Immature natural killer cell (primary cell): ENCODE data around the gene CCDC86. TPM values are rescaled to one million over a fixed set of nuclear protein-coding genes. Genes with fewer than 3 reads are reported as not detected.

Experiments used
- DNase-seq, 3 donors: peaks; one replicate each; pipeline ENCODE4 v3.0.0; 2022; ENCODE audit warnings: mixed read lengths in 1 of 3
- H3K27ac Mint-ChIP-seq, 6 donors: one replicate each; pipeline ENCODE4 v1.8.0; 2020; ENCODE audit warnings: mixed read lengths in 6 of 6, mild to moderate bottlenecking in 5 of 6, inconsistent platforms in 4 of 6, moderate library complexity in 3 of 6
- H3K27me3 Mint-ChIP-seq, 3 donors: one replicate each; pipeline ENCODE4 v1.8.0; 2020 to 2021; ENCODE audit warnings: low read depth in 3 of 3, mild to moderate bottlenecking in 3 of 3, mixed read lengths in 3 of 3, moderate library complexity in 3 of 3, inconsistent platforms in 1 of 3
- H3K36me3 Mint-ChIP-seq, 3 donors: one replicate each; pipeline ENCODE4 v1.8.0; 2020; ENCODE audit warnings: mixed read lengths in 3 of 3, inconsistent platforms in 2 of 3, mild to moderate bottlenecking in 2 of 3
- H3K4me1 Mint-ChIP-seq, 2 donors: one replicate each; pipeline ENCODE4 v1.8.0; 2020; ENCODE audit warnings: inconsistent platforms in 2 of 2, mild to moderate bottlenecking in 2 of 2, mixed read lengths in 2 of 2, moderate library complexity in 1 of 2
- H3K4me3 Mint-ChIP-seq, 5 donors: one replicate each; pipeline ENCODE4 v1.8.0; 2020; ENCODE audit warnings: mild to moderate bottlenecking in 5 of 5, mixed read lengths in 5 of 5, inconsistent platforms in 3 of 5, moderate library complexity in 3 of 5
- H3K9me3 Mint-ChIP-seq, 6 donors: one replicate each; pipeline ENCODE4 v1.8.0; 2020; ENCODE audit warnings: mild to moderate bottlenecking in 6 of 6, mixed read lengths in 6 of 6, inconsistent platforms in 4 of 6, moderate library complexity in 3 of 6
- polyA plus RNA-seq, 3 donors: library from polyadenylated mRNA; unstranded; fragments of 300-500 nt; fragmentation: Illumina TruSeq; gene quantifications; one replicate each; pipeline ENCODE4 v1.2.3, GENCODE V29; 2021

Gene CCDC86
- polyA plus RNA-seq, 3 donors from 2014 or later, result 5.6 to 16.5 (median 7.4) TPM

DNA sequence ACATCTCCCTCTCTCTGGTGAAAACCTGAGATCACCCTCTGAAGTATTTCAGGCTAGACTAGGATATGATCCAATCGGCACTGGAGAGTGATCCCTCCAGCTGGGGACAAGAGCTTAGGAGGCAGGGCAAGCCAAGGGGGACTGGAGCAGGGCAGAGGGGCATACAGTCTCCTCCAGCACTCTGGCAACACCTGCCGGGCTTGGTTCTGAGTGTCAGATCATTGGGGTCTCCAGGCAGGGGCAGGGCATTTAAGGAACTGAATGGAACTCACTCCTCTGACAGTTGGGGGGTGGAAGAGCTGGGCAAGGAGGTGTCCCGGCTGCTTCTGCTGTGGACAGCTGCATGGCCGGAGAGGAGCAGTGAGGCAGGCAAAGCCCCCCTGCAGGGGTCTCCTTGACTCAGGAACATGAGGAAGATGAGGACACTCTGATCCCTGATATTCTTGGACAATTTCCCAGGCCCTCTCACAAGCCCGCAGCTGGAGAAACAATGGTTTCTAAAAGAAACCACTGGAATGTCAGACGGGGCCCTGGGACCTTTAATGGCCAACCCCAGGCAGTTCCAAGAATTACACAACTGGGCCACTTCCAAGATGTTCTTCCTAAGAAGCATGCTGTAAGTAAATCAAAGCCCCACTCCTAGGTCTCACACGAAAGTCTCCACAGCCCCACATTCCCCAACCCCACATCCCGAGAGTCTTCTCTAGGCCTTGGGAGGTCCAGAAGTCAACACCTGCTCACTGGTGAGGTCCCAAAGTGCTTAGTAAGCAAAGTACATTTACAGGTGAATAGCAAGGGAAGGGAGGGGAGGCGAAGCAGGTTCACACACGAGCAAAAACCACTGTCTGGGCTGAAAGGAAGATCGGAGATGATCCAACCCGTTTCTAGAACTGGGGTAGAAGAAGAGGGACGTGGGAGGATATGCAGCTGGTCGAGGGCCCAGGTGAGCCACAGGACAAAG is 1.2 kb upstream of the CCDC86 start:
- peaks cover 41 to 46% of the 10 kb centered on the region in 2 donors for H3K4me1 Mint-ChIP-seq
- H3K36me3 Mint-ChIP-seq, result peaks cover 0 to 3% (median 0%) of the 10 kb centered on the region in 3 donors
- peak overlapping the region; percentile 89 to 94 (median 93) for H3K4me3 Mint-ChIP-seq
- H3K9me3 Mint-ChIP-seq, result no peaks in the 10 kb centered on the region
- H3K27ac Mint-ChIP-seq, result peak overlapping the region; percentile 57 to 90 (median 82)
- DNase-seq, result no peak
- H3K27me3 Mint-ChIP-seq, result peaks cover 5 to 17% (median 11%) of the 10 kb centered on the region in 3 donors

DNA sequence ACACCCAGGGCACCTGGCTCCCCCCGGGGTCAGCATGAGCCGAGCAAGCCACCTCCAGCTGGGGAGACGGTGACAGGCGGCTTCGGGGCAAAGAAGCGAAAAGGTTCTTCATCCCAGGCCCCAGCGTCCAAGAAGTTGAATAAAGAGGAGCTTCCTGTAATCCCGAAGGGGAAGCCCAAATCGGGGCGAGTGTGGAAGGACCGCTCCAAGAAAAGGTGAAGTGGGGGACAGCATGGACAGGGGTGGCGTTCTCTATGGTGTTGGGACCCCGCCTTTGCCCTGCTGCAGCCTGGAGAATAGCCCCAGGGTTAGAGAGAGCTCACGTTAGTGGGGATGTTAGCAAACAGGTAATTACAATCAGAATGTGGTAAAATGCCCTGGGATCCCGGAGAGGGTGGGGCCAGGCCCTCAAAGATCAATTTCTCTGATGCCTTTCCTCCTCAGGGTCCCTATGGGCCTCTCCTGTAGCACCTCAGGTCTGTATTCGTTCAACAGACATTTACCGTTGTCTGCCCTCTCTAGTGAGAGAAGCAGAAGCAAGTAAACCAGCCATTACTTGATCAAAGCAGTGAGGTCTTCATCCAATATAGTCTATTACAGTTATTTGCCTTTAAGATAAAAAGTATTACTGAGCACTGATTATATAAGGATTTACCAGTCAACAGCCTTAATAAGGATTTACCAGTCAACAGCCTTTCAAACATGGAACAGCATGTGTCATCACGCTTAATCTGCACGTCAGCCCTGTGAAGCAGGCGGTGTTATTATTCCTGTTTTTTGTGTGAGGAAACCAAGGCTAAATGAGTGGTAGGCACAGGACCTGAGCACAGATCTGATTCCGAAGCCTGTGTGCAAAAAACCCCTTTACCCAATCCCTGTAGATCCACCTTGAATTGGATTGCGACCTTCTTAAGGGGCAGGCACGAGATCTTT is 1.0 kb downstream of the CCDC86 start:
- H3K4me1 Mint-ChIP-seq, result peaks cover 41 to 46% of the 10 kb centered on the region in 2 donors
- H3K36me3 Mint-ChIP-seq, result peaks cover 0 to 3% (median 0%) of the 10 kb centered on the region in 3 donors
- no peak for DNase-seq
- H3K9me3 Mint-ChIP-seq, result no peaks in the 10 kb centered on the region
- H3K27ac Mint-ChIP-seq, result peak overlapping the region; percentile 54 to 98 (median 92)
- peak overlapping the region; percentile 89 to 94 (median 93) for H3K4me3 Mint-ChIP-seq
- H3K27me3 Mint-ChIP-seq, result peaks cover 5 to 13% (median 11%) of the 10 kb centered on the region in 3 donors

DNA sequence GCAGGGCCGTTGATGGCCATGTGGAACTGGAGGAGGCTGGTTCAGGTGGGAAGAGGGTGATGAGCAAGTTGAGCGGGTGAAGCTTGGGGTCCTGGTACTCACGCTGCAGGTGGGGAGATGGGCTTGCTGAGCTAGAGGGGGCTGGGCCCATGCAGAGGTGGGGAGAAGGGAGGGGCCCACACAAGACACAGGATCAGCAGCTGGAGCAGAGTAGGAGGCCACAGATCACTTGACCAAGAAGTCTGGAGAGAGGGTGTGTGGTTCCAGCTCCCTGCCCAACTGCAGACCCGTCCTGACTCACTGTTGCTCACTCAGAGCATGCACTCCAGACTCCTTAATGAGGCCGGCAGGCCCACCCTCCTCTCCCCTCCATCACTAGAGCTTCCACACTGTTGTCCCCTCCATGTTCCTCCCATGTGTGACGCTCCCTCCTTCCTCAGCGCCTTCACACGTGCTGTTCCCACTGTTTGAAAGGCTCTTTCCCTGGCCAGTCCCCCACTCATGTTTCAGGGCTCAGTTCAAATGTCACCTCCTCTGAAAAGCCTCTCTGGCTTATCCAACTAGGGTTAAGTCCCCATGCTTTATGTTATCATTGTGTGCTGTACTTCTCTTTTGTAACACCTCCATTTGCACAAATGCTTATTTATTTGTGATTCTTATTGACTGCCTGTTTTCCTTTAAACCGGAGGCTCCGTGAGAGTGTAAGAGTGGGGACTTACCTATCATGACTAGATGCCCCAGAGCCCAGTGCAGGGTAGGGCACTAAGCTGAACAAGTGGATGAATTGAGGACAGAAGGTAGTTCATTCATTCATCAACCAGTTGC is 2.3 kb downstream of the CCDC86 start:
- Mint-ChIP-seq H3K4me3 (peak overlapping the region; percentile 19 to 93 (median 48)), H3K27me3 (peaks cover 5 to 13% (median 11%) of the 10 kb centered on the region in 3 donors), H3K36me3 (peaks cover 0 to 5% (median 3%) of the 10 kb centered on the region in 3 donors), H3K4me1 (peaks cover 41 to 46% of the 10 kb centered on the region in 2 donors), H3K27ac (peak overlapping the region in 3 of 6 donors; percentile 35 to 64 (median 47)), H3K9me3 (no peaks in the 10 kb centered on the region)
- DNase-seq, result no peak

DNA sequence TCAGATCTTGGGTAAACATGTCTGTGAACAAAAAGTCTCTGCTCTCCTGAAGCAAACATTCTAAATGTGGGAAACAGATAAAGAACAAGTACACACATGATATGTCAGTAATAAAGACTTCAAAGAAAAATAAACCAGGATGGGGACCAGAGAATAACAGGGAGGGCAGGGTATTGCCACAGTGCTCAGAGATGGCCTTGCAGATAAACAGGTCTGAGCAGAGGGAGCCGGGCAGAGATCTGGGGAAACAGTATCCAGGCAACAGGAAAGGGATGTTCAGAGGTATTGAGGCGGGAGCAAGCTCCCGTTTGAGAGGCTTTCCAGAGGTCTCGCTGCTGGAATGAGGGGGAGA is 2.9 kb downstream of the CCDC86 start:
- H3K27ac Mint-ChIP-seq, result peak overlapping the region in 2 of 6 donors; percentile 8 to 63
- H3K36me3 Mint-ChIP-seq, result peaks cover 0 to 6% (median 3%) of the 10 kb centered on the region in 3 donors
- peak overlapping the region in 4 of 5 donors; percentile 19 to 93 (median 42) for H3K4me3 Mint-ChIP-seq
- peaks cover 41 to 46% of the 10 kb centered on the region in 2 donors for H3K4me1 Mint-ChIP-seq
- H3K27me3 Mint-ChIP-seq, result peaks cover 5 to 13% (median 11%) of the 10 kb centered on the region in 3 donors
- H3K9me3 Mint-ChIP-seq, result no peaks in the 10 kb centered on the region
- no peak for DNase-seq

DNA sequence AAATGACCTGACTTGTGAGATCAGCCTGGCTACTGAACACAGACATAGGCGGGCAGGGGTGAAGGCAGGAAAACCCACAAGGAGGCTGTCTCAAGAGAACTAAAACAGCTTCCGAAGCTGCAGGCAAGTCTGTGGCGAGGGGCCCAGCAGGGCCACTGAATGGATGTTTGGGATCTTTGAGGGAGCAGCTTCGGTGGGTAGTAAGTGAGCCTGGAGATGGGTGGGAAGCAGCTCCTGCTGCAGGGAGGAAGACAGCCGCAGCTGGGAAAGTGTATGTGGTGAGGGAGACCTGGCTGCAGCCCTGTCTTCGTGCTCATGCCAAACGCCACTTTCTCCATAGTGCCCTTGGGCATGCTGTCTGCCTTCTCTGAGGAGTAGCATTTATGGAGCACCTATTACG is 3.4 kb downstream of the CCDC86 start:
- H3K27ac Mint-ChIP-seq, result no peak overlapping the region
- peaks cover 41 to 46% of the 10 kb centered on the region in 2 donors for H3K4me1 Mint-ChIP-seq
- DNase-seq, result no peak
- no peaks in the 10 kb centered on the region for H3K9me3 Mint-ChIP-seq
- H3K36me3 Mint-ChIP-seq, result peaks cover 0 to 8% (median 3%) of the 10 kb centered on the region in 3 donors
- H3K27me3 Mint-ChIP-seq, result peaks cover 5 to 13% (median 11%) of the 10 kb centered on the region in 3 donors
- no peak overlapping the region for H3K4me3 Mint-ChIP-seq

DNA sequence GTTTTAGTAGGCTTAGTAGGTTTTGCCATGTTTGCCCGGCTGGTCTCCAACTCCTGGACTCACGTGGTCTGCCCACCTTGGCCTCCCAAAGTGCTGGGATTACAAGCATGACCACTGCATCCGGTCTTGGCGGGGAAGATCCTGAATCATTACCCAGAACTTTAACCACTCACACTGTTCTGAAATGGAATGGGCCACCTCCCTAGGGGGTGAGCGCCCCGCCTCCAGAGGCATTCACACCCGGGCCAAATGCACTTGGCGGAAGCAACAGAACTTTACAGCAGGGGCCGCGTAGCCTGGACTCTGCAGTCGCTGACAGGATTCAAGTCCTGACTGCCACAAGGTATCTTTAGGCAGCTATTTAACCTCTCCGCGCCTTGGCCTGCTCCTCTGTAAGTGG is 5.4 kb downstream of the CCDC86 start:
- DNase-seq, result no peak
- Mint-ChIP-seq H3K9me3 (no peaks in the 10 kb centered on the region), H3K27me3 (peaks cover 0 to under 1% (median 0%) of the 10 kb centered on the region in 3 donors), H3K36me3 (peaks cover 10 to 14% (median 11%) of the 10 kb centered on the region in 3 donors), H3K27ac (no peak overlapping the region), H3K4me3 (no peak overlapping the region), H3K4me1 (peaks cover 26 to 31% of the 10 kb centered on the region in 2 donors)

DNA sequence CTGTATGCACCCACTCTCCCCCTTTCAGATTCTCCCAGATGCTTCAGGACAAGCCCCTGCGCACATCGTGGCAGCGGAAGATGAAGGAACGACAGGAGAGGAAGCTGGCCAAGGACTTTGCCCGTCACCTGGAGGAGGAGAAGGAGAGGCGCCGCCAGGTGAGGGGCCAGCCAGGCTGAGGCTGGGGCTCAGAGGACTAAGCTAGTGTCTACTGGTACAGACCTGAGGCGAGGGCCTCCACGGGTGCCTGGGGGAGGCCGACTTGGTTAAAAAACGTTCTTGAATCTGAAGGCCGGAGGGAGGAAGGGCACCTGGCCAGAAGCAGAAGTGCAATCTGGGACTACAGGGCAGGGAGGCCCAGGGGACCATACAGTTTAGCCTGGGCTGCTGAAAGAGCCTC is 6.0 kb downstream of the CCDC86 start:
- Mint-ChIP-seq H3K4me3 (no peak overlapping the region), H3K36me3 (peaks cover 10 to 14% (median 11%) of the 10 kb centered on the region in 3 donors)

DNA sequence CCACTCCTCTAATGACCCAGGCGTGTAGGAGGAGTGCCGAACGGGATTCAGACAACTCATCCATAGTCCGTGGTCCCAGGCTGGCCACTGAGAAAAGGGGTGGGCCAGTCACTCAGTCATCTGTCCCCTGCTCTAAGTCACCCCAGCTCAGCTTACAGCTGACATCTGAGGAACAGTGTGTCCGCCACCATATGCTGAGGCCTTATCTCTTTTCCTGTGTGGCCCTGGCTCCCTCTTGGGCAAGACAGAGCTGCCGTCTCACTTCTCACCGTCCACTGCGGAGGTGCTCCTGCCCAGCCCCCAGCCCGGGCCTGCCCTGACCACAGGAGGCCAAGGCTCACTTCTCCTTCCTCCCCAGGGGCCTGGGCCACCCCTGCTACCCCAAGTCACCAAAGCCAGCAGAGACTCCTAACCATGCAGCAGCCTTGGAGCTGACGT is 6.8 kb downstream of the CCDC86 start:
- Mint-ChIP-seq H3K36me3 (peaks cover 10 to 17% (median 11%) of the 10 kb centered on the region in 3 donors), H3K27ac (no peak overlapping the region), H3K9me3 (no peaks in the 10 kb centered on the region), H3K4me3 (no peak overlapping the region), H3K27me3 (no peaks in the 10 kb centered on the region), H3K4me1 (peaks cover 12 to 17% of the 10 kb centered on the region in 2 donors)
- no peak for DNase-seq

More for the DNA sequence above, 6.0 kb downstream of the CCDC86 start:
- no peaks in the 10 kb centered on the region for H3K27me3 Mint-ChIP-seq
- H3K27ac Mint-ChIP-seq, result no peak overlapping the region
- H3K4me1 Mint-ChIP-seq, result peaks cover 20 to 25% of the 10 kb centered on the region in 2 donors
- H3K9me3 Mint-ChIP-seq, result no peaks in the 10 kb centered on the region
- DNase-seq, result no peak

- peaks cover 10 to 17% (median 11%) of the 10 kb centered on the region in 3 donors for H3K36me3 Mint-ChIP-seq
- H3K27me3 Mint-ChIP-seq, result no peaks in the 10 kb centered on the region
- H3K4me1 Mint-ChIP-seq, result peaks cover 1 to 5% of the 10 kb centered on the region in 2 donors
- H3K9me3 Mint-ChIP-seq, result no peaks in the 10 kb centered on the region
- no peak overlapping the region for H3K4me3 Mint-ChIP-seq
- no peak overlapping the region for H3K27ac Mint-ChIP-seq
- no peak for DNase-seq
Observed at GRCh38 chr11:60849641-60850520, 8.0 kb downstream of the CCDC86 start.

GRCh38 chr11:60851327-60852104 is 9.6 kb downstream of the CCDC86 start:
- DNase-seq, result no peak
- peaks cover 0 to 3% (median 1%) of the 10 kb centered on the region in 3 donors for H3K27me3 Mint-ChIP-seq
- no peak overlapping the region for H3K27ac Mint-ChIP-seq
- no peak overlapping the region for H3K4me3 Mint-ChIP-seq
- peaks cover 11 to 17% (median 13%) of the 10 kb centered on the region in 3 donors for H3K36me3 Mint-ChIP-seq
- H3K9me3 Mint-ChIP-seq, result no peaks in the 10 kb centered on the region
- H3K4me1 Mint-ChIP-seq, result no peaks in the 10 kb centered on the region

DNA sequence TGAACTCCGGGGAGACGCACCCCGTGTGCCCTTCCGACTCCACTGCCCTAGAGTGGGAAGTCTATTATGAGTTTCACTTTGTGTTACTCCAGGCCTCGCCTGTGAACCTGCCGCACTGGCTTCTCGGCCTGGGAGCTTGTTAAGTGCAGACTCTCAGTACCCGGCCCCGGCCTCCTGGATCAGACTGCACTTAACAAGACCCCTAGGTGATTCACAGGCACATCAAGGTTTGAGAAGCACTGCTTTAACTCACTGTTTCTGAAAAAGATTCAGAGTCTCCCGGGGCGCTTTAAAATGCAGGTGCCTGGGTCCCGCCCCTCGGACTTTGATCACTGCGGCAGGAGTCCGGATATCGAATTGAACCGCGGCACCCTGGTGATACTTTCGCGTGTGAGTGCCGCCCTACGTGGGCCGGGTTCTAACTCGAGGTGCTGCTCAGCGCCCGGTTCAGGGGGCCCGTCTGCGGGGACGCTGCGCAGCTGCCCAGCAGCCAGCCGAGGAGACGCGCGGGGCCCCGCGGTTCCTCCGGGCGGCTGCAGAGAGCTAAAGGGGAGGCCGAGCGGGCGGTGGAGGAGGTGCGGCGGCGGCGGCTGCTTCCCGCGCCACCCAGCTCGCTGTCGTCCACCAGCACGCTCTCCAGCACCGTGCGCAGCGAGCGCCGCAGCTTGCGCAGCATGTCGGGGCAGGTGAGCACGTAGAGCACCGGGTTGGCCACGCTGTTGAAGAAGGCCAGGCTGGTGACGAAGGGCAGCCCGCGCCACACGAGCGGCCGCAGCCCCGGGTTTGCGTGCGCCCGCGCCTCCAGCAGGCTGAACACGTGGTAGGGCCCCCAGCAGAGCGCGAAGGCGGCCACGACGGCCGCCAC is 10.4 kb downstream of the CCDC86 start:
- H3K27ac Mint-ChIP-seq, result no peak overlapping the region
- H3K9me3 Mint-ChIP-seq, result no peaks in the 10 kb centered on the region
- no peak for DNase-seq

More for the DNA sequence above, 10.4 kb downstream of the CCDC86 start:
- H3K27me3 Mint-ChIP-seq, result peaks cover 0 to 3% (median 1%) of the 10 kb centered on the region in 3 donors
- H3K4me1 Mint-ChIP-seq, result no peaks in the 10 kb centered on the region
- no peak overlapping the region for H3K4me3 Mint-ChIP-seq
- peaks cover 11 to 17% (median 13%) of the 10 kb centered on the region in 3 donors for H3K36me3 Mint-ChIP-seq
